Panc1 (cell line): ENCODE results near the gene SDK2. TPM values are rescaled to one million over a fixed set of nuclear protein-coding genes. Genes with fewer than 3 reads are reported as not detected.

Source experiments
- ATAC-seq: fragments of 200-7000 bp; cut with Tn5 transposase; 2 replicates; pipeline ENCODE4 v1.9.1; 2020; ENCODE audit warnings: mild to moderate bottlenecking, moderate library complexity
- BruUV-seq: library from RNA; stranded (reverse); fragments of 400-500 nt; replicated peaks from 2 replicates; lab custom pipeline; 2021; lab: Mats Ljungman, UMichigan
- CTCF ChIA-PET: fragments of 300-600 bp; sonication (Branson Sonifier 250); formaldehyde crosslinking; loops from one replicate; lab custom pipeline; 2022; ENCODE audit warnings: antibody characterized with exemption; lab: Charles Lee
- POLR2A ChIA-PET: fragments of 300-600 bp; sonication (Branson Sonifier 250); formaldehyde crosslinking; loops from one replicate; lab custom pipeline; 2022; ENCODE audit warnings: antibody characterized with exemption; lab: Charles Lee
- DNase-seq: peaks from one replicate; pipeline ENCODE4 v3.0.0-alpha.2; 2010; ENCODE audit warnings: low read depth, low spot score
- H3K27ac ChIP-seq: 2 replicates; pipeline ENCODE4 v1.5.1; 2011; ENCODE audit warnings: mild to moderate bottlenecking, low read length, inconsistent platforms
- H3K27me3 ChIP-seq: fragments of 200-500 bp; sonication (Bioruptor generic); 2 replicates; pipeline ENCODE4 v1.6.0; 2014; ENCODE audit warnings: low read length, inconsistent platforms; ENCODE audit not compliant: control insufficient read depth, insufficient read depth
- H3K36me3 ChIP-seq: fragments of 200-500 bp; sonication (Bioruptor generic); 2 replicates; pipeline ENCODE4 v1.5.1; 2014; ENCODE audit warnings: inconsistent platforms, mild to moderate bottlenecking, low read length, moderate library complexity; ENCODE audit not compliant: control insufficient read depth, insufficient read depth
- H3K4me1 ChIP-seq: 2 replicates; pipeline ENCODE4 v1.5.1; 2011; ENCODE audit warnings: inconsistent platforms, mild to moderate bottlenecking, low read length, moderate library complexity; ENCODE audit not compliant: control insufficient read depth, insufficient read depth
- H3K4me3 ChIP-seq, 2 experiments: 2 replicates each; pipeline ENCODE4 v1.5.1; 2011 to 2012; ENCODE audit warnings: low read depth in 2 of 2, low read length in 2 of 2, mild to moderate bottlenecking in 2 of 2, inconsistent platforms in 1 of 2, moderate library complexity in 1 of 2
- H3K9me3 ChIP-seq: fragments of 200-500 bp; sonication (Bioruptor generic); 2 replicates; pipeline ENCODE4 v1.5.1; 2014; ENCODE audit warnings: low read depth, mild to moderate bottlenecking, inconsistent platforms, low read length, moderate library complexity; ENCODE audit not compliant: control insufficient read depth, insufficient read depth
- POLR2AphosphoS5 ChIP-seq: IDR thresholded peaks from 2 replicates; pipeline ENCODE4 v1.6.1; 2012; ENCODE audit warnings: mild to moderate bottlenecking, low read depth, low read length, moderate library complexity
- SIN3A ChIP-seq: IDR thresholded peaks from 2 replicates; pipeline ENCODE4 v1.6.1; 2012; ENCODE audit warnings: low read depth, mild to moderate bottlenecking, low read length, moderate library complexity, borderline replicate concordance; ENCODE audit not compliant: insufficient read depth
- TCF7L2 ChIP-seq: IDR thresholded peaks from 2 replicates; pipeline ENCODE4 v1.6.1; 2011; ENCODE audit warnings: mild to moderate bottlenecking, low read depth, low read length, inconsistent platforms
- in situ Hi-C: cut with HindIII; loops from 2 replicates; pipeline ENCODE4 v1.10.0; 2016; ENCODE audit warnings: low sequenced_read_pairs, low pct_unique_long_range_greater_than_20kb
- intact Hi-C: fragments of 100-400 bp; cut with micrococcal nuclease; formaldehyde crosslinking; loops from one replicate; pipeline ENCODE4 v1.10.0; 2022; ENCODE audit not compliant: unreplicated experiment
- total RNA-seq: library from RNA; stranded (reverse); gene quantifications from one replicate; pipeline ENCODE4 v1.2.1, GENCODE V29; 2021; ENCODE audit not compliant: unreplicated experiment
- TF ChIP-seq, protein P1 (sequence below), 2 experiments: IDR thresholded peaks; 2 replicates each; pipeline ENCODE4 v1.6.1; 2011 to 2012; ENCODE audit warnings: low read depth in 2 of 2, control low read depth in 1 of 2, low read length in 1 of 2, mild to moderate bottlenecking in 1 of 2, moderate library complexity in 1 of 2; ENCODE audit not compliant: insufficient read depth in 1 of 2
- TF ChIP-seq, protein P2 (sequence below): fragments of 450-650 bp; IDR thresholded peaks from 2 replicates; pipeline ENCODE4 v1.5.1; 2017; ENCODE audit warnings: mild to moderate bottlenecking

Gene SDK2
- total RNA-seq, 1 experiment from 2014 or later = 0.41 TPM

DNA sequence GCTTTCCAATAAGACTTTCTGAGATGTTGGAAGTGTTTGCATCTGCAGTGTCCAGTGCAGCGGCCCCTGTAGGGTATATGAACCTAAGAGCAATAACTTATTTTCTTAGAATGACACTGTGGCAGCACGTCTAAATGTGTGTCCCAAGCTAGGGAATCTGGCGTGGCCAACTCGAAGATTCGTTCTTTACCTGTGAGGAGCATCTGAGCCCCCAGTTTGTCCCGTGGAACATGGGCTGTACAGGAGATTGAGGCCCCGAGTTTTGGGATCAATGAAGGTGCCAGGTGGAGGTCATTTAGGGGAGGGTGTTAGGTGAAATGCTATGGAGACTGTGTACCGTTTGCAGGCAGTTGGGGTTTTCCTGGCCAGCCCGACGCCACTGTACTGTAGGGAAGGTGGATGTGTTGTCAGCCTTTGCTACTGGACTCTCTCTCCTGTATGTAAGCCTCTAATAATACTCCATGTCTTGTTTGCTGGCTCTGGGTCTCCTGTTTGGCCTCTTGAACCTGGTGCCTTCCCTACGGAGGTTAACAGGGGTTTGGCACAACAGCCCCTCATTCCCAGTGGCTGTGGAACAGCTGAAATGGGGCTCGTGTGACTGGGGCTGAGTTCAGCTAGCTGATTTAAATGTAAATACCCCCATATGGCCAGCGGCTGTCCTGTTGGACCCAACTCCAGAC lies 45.5 kb upstream of the SDK2 start:
- Histone ChIP-seq H3K4me3 (no peak overlapping the region), H3K27me3 (peaks cover 15% of the 10 kb centered on the region), H3K27ac (no peak overlapping the region), H3K9me3 (no peaks in the 10 kb centered on the region), H3K4me1 (no peaks in the 10 kb centered on the region), H3K36me3 (no peaks in the 10 kb centered on the region)
- ChIA-PET POLR2A (interaction anchor here (0.6 kb wide), 1 partner anchor 103 kb away, joined by 3 read pairs; no protein-coding TSS in a partner anchor), CTCF (no interaction called here)
- no peak for TF ChIP-seq TCF7L2
- TF ChIP-seq SIN3A = no peak
- no peak for TF ChIP-seq POLR2AphosphoS5
- TF ChIP-seq, protein P1, sequence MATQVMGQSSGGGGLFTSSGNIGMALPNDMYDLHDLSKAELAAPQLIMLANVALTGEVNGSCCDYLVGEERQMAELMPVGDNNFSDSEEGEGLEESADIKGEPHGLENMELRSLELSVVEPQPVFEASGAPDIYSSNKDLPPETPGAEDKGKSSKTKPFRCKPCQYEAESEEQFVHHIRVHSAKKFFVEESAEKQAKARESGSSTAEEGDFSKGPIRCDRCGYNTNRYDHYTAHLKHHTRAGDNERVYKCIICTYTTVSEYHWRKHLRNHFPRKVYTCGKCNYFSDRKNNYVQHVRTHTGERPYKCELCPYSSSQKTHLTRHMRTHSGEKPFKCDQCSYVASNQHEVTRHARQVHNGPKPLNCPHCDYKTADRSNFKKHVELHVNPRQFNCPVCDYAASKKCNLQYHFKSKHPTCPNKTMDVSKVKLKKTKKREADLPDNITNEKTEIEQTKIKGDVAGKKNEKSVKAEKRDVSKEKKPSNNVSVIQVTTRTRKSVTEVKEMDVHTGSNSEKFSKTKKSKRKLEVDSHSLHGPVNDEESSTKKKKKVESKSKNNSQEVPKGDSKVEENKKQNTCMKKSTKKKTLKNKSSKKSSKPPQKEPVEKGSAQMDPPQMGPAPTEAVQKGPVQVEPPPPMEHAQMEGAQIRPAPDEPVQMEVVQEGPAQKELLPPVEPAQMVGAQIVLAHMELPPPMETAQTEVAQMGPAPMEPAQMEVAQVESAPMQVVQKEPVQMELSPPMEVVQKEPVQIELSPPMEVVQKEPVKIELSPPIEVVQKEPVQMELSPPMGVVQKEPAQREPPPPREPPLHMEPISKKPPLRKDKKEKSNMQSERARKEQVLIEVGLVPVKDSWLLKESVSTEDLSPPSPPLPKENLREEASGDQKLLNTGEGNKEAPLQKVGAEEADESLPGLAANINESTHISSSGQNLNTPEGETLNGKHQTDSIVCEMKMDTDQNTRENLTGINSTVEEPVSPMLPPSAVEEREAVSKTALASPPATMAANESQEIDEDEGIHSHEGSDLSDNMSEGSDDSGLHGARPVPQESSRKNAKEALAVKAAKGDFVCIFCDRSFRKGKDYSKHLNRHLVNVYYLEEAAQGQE (IDR thresholded peaks at IDR 0.05; ENCODE audit: insufficient read depth in 1 of 2, low read depth in 2 of 2, low read length in 1 of 2) = no peak
- TF ChIP-seq, protein P2, sequence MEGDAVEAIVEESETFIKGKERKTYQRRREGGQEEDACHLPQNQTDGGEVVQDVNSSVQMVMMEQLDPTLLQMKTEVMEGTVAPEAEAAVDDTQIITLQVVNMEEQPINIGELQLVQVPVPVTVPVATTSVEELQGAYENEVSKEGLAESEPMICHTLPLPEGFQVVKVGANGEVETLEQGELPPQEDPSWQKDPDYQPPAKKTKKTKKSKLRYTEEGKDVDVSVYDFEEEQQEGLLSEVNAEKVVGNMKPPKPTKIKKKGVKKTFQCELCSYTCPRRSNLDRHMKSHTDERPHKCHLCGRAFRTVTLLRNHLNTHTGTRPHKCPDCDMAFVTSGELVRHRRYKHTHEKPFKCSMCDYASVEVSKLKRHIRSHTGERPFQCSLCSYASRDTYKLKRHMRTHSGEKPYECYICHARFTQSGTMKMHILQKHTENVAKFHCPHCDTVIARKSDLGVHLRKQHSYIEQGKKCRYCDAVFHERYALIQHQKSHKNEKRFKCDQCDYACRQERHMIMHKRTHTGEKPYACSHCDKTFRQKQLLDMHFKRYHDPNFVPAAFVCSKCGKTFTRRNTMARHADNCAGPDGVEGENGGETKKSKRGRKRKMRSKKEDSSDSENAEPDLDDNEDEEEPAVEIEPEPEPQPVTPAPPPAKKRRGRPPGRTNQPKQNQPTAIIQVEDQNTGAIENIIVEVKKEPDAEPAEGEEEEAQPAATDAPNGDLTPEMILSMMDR = no peak
- no peak for DNase-seq
- intact Hi-C loops (no loop called here), in situ Hi-C loops (no loop called here)
- no TSS peak for BruUV-seq
- ATAC-seq = no peak

DNA sequence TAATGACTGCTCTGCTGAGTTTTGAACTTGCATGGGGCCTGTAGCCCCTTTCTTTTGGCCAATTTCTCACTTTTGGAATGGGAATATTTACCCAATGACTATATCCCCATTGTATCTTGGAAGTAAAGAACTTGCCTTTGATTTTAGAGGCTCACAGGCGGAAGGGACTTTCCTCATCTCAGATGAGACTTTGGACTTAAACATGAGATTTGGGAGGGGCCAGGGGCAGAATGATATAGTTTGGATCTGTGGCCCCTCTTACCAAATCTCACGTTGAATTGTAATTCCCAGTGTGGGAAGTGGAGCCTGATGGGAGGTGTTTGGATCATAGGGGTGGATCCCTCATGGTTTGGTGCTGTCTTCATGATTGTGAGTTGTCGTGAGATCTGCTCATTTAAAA lies 42.7 kb upstream of the SDK2 start:
- H3K36me3 ChIP-seq = no peaks in the 10 kb centered on the region
- no peaks in the 10 kb centered on the region for H3K9me3 ChIP-seq
- peaks cover 18% of the 10 kb centered on the region for H3K27me3 ChIP-seq
- TF ChIP-seq, protein P1 (IDR thresholded peaks at IDR 0.05; ENCODE audit: insufficient read depth in 1 of 2, low read depth in 2 of 2, low read length in 1 of 2) = no peak
- TF ChIP-seq SIN3A (no peak), TCF7L2 (no peak), POLR2AphosphoS5 (no peak)
- TF ChIP-seq, protein P2 = no peak
- no TSS peak for BruUV-seq
- ATAC-seq (no peak), DNase-seq (no peak)
- no peaks in the 10 kb centered on the region for H3K4me1 ChIP-seq
- no peak overlapping the region for H3K4me3 ChIP-seq
- in situ Hi-C loops (no loop called here), intact Hi-C loops (no loop called here)
- POLR2A ChIA-PET = no interaction called here
- CTCF ChIA-PET = no interaction called here
- no peak overlapping the region for H3K27ac ChIP-seq
